Peyer's patch (tissue), 4 donors: Measurements from ENCODE around the gene RFESD.

Experiments used
- CTCF ChIP-seq, 6 experiments: fragments of 450-650 bp in 4 of 6; fragments of 200-600 bp in 2 of 6; sonication (generic) in 1 of 6; IDR thresholded peaks; one replicate each; pipeline ENCODE4 v1.5.1; 2017 to 2019; ENCODE audit warnings: antibody characterized with exemption in 6 of 6, mild to moderate bottlenecking in 3 of 6, moderate library complexity in 1 of 6
- POLR2A ChIP-seq, 2 donors: fragments of 450-650 bp; IDR thresholded peaks; one replicate each; pipeline ENCODE4 v1.5.1; 2017; ENCODE audit warnings: antibody characterized with exemption in 2 of 2, mild to moderate bottlenecking in 2 of 2, moderate library complexity in 2 of 2

GRCh38 chr5:95619514-95620029, 27.0 kb upstream of the RFESD start:
- TF ChIP-seq CTCF (IDR thresholded peaks at IDR 0.05) (no peak), POLR2A (IDR thresholded peaks at IDR 0.05) (no peak)
